HEK293 (cell line): Measurements from ENCODE around the gene CABLES2.

Experiments used
- CTCF ChIA-PET: fragments of 350-600 bp; formaldehyde crosslinking; extraction: SDS; loops from one replicate; lab custom pipeline; 2021; ENCODE audit warnings: antibody characterized with exemption; lab: Yijun Ruan, JAX
- POLR2A ChIA-PET: fragments of 300-600 bp; formaldehyde crosslinking; extraction: SDS; loops from one replicate; lab custom pipeline; 2020; ENCODE audit warnings: antibody characterized with exemption, inconsistent platforms; lab: Yijun Ruan, JAX
- H3K27ac ChIP-seq: fragments of 200-500 bp; sonication (Bioruptor generic); 2 replicates; pipeline ENCODE4 v1.5.1; 2014; ENCODE audit warnings: low read depth, low read length, control low read depth, inconsistent platforms; ENCODE audit errors: extremely low read depth
- H3K36me3 ChIP-seq, 2 experiments: fragments of 200-500 bp in 1 of 2; sonication (Bioruptor generic) in 1 of 2; 1 replicate in 1 of 2; 2 replicates in 1 of 2; pipeline ENCODE4 v1.5.1; 2014 to 2017; ENCODE audit warnings: inconsistent platforms in 2 of 2, low read length in 2 of 2; ENCODE audit not compliant: control insufficient read depth in 2 of 2, insufficient read depth in 1 of 2
- H3K4me1 ChIP-seq: fragments of 200-500 bp; sonication (Bioruptor generic); 2 replicates; pipeline ENCODE4 v1.5.1; 2014; ENCODE audit warnings: mild to moderate bottlenecking, low read length, inconsistent platforms; ENCODE audit not compliant: control insufficient read depth, insufficient read depth
- H3K4me3 ChIP-seq: 2 replicates; pipeline ENCODE4 v1.5.1; 2011; ENCODE audit warnings: low read depth, mild to moderate bottlenecking, control low read depth, low read length, moderate library complexity
- H3K9me3 ChIP-seq: fragments of 200-500 bp; sonication (Bioruptor generic); 2 replicates; pipeline ENCODE4 v1.5.1; 2014; ENCODE audit warnings: low read depth, low read length, inconsistent platforms; ENCODE audit not compliant: control insufficient read depth, insufficient read depth
- ATF2 ChIP-seq: fragments of 450-650 bp; formaldehyde crosslinking; IDR thresholded peaks from 2 replicates; pipeline ENCODE4 v1.5.1; 2016; ENCODE audit warnings: missing biosample characterization, missing genetic modification characterization, low read depth
- BCL6B ChIP-seq: fragments of 450-650 bp; formaldehyde crosslinking; IDR thresholded peaks from 2 replicates; pipeline ENCODE4 v1.5.1; 2017; ENCODE audit warnings: missing biosample characterization, missing genetic modification characterization
- EGR2 ChIP-seq: fragments of 450-650 bp; formaldehyde crosslinking; IDR thresholded peaks from 2 replicates; pipeline ENCODE4 v1.5.1; 2016; ENCODE audit warnings: low read depth, missing biosample characterization, missing genetic modification characterization
- KLF9 ChIP-seq: fragments of 450-650 bp; formaldehyde crosslinking; IDR thresholded peaks from 2 replicates; pipeline ENCODE4 v1.5.1; 2016; ENCODE audit warnings: missing biosample characterization, missing genetic modification characterization, low read depth
- PRDM10 ChIP-seq: fragments of 450-650 bp; formaldehyde crosslinking; IDR thresholded peaks from 2 replicates; pipeline ENCODE4 v1.5.1; 2016; ENCODE audit warnings: missing biosample characterization, missing genetic modification characterization
- REST ChIP-seq: fragments of 450-650 bp; formaldehyde crosslinking; IDR thresholded peaks from 2 replicates; pipeline ENCODE4 v1.5.1; 2016; ENCODE audit warnings: missing biosample characterization, missing genetic modification characterization
- SP3 ChIP-seq: fragments of 450-650 bp; formaldehyde crosslinking; IDR thresholded peaks from 2 replicates; pipeline ENCODE4 v1.5.1; 2016; ENCODE audit warnings: missing biosample characterization, missing genetic modification characterization
- TSHZ1 ChIP-seq: fragments of 450-650 bp; formaldehyde crosslinking; IDR thresholded peaks from 2 replicates; pipeline ENCODE4 v1.5.1; 2016; ENCODE audit warnings: missing biosample characterization, missing genetic modification characterization, borderline replicate concordance
- WT1 ChIP-seq: fragments of 450-650 bp; formaldehyde crosslinking; IDR thresholded peaks from 2 replicates; pipeline ENCODE4 v1.5.1; 2016; ENCODE audit warnings: missing biosample characterization, missing genetic modification characterization
- ZBTB17 ChIP-seq: fragments of 450-650 bp; formaldehyde crosslinking; IDR thresholded peaks from 2 replicates; pipeline ENCODE4 v1.5.1; 2016; ENCODE audit warnings: missing biosample characterization, missing genetic modification characterization
- ZBTB48 ChIP-seq: fragments of 450-650 bp; formaldehyde crosslinking; IDR thresholded peaks from 2 replicates; pipeline ENCODE4 v1.5.1; 2016; ENCODE audit warnings: missing biosample characterization, missing genetic modification characterization
- ZNF155 ChIP-seq: fragments of 450-650 bp; formaldehyde crosslinking; IDR thresholded peaks from 2 replicates; pipeline ENCODE4 v1.5.1; 2016; ENCODE audit warnings: missing biosample characterization, missing genetic modification characterization
- ZNF175 ChIP-seq: fragments of 450-650 bp; formaldehyde crosslinking; IDR thresholded peaks from 2 replicates; pipeline ENCODE4 v1.5.1; 2016; ENCODE audit warnings: missing biosample characterization, missing genetic modification characterization
- ZNF18 ChIP-seq: fragments of 450-650 bp; formaldehyde crosslinking; IDR thresholded peaks from 2 replicates; pipeline ENCODE4 v1.5.1; 2016; ENCODE audit warnings: missing biosample characterization, missing genetic modification characterization
- ZNF366 ChIP-seq: fragments of 450-650 bp; formaldehyde crosslinking; conservative IDR thresholded peaks from 2 replicates; pipeline ENCODE4 v1.5.1; 2016; ENCODE audit warnings: missing biosample characterization, missing genetic modification characterization
- ZNF548 ChIP-seq: fragments of 450-650 bp; formaldehyde crosslinking; IDR thresholded peaks from 2 replicates; pipeline ENCODE4 v1.5.1; 2016; ENCODE audit warnings: missing biosample characterization, missing genetic modification characterization
- ZNF677 ChIP-seq: fragments of 450-650 bp; IDR thresholded peaks from 2 replicates; pipeline ENCODE4 v1.5.0; 2018; ENCODE audit warnings: missing biosample characterization, mild to moderate bottlenecking, missing genetic modification characterization, moderate library complexity
- ZNF791 ChIP-seq: fragments of 450-650 bp; formaldehyde crosslinking; IDR thresholded peaks from 2 replicates; pipeline ENCODE4 v1.5.1; 2016; ENCODE audit warnings: missing biosample characterization, missing genetic modification characterization

CABLES2 gene

GRCh38 chr20:62381842-62382241 is 25.2 kb downstream of the CABLES2 start (continued):
- no peak for TF ChIP-seq ZBTB17 (tag by site-specific recombination)
- no peak for TF ChIP-seq REST (tag by site-specific recombination)
- TF ChIP-seq TSHZ1 (tag by site-specific recombination), result no peak
- no peak for TF ChIP-seq BCL6B

- H3K36me3 ChIP-seq, result peaks cover 4 to 15% of the 10 kb centered on the region in 2 experiments; a peak in 2 of 3 replicates
- CTCF ChIA-PET, result interaction anchor here (0.7 to 1.1 kb wide), 2 partner anchors 79 to 171 kb away, joined by 3 to 5 read pairs; partner anchors contain the start of gene ADRM1
- no peak overlapping the region; the same call in 1 of the 2 replicates for H3K27ac ChIP-seq
- H3K9me3 ChIP-seq, result no peaks in the 10 kb centered on the region
- H3K4me3 ChIP-seq, result no peak overlapping the region
- POLR2A ChIA-PET, result interaction anchor here (0.7 to 3.4 kb wide), 5 partner anchors 12 to 79 kb away, joined by 3 to 24 read pairs (median 6); no protein-coding TSS in a partner anchor
- no peaks in the 10 kb centered on the region; the same call in 1 of the 2 replicates for H3K4me1 ChIP-seq
- TF ChIP-seq ZNF18 (tag by site-specific recombination), result no peak
- no peak for TF ChIP-seq ZBTB48 (tag by site-specific recombination)
- peak; percentile 57 for TF ChIP-seq EGR2
- no peak for TF ChIP-seq ZNF175
- TF ChIP-seq WT1 (tag by site-specific recombination), result no peak
- no peak for TF ChIP-seq ZNF155
- no peak for TF ChIP-seq ZNF677 (tag by site-specific recombination)
- TF ChIP-seq SP3 (tag by site-specific recombination), result no peak
- TF ChIP-seq ZNF548 (tag by site-specific recombination), result no peak
- TF ChIP-seq KLF9 (tag by site-specific recombination), result no peak
- TF ChIP-seq ATF2 (tag by site-specific recombination), result 0 out of 2 replicates have a peak, but pooled peaks have one; percentile 25
- no peak for TF ChIP-seq ZNF366 (tag by site-specific recombination)
- no peak for TF ChIP-seq ZNF791 (tag by site-specific recombination)
- peak; percentile 68 for TF ChIP-seq PRDM10 (tag by site-specific recombination)
These were observed 25.8 kb downstream of the CABLES2 start for GRCh38 chr20:62381202-62381797.
